Prostate gland (tissue), 2 donors: Measurements from ENCODE around the gene MPPED1.

Experiments used
- POLR2A ChIP-seq: fragments of 450-650 bp; IDR thresholded peaks from one replicate; pipeline ENCODE4 v1.6.1; 2016; ENCODE audit warnings: antibody characterized with exemption, mild to moderate bottlenecking
- POLR2AphosphoS5 ChIP-seq: sonication (generic); formaldehyde crosslinking; IDR thresholded peaks from one replicate; pipeline ENCODE4 v1.6.1; 2017; ENCODE audit warnings: antibody characterized with exemption
- TF ChIP-seq, protein P1 (sequence below), 4 experiments: fragments of 200-600 bp in 2 of 4; fragments of 450-650 bp in 2 of 4; sonication (generic) in 2 of 4; IDR thresholded peaks; 1 replicate in 3 of 4; 2 replicates in 1 of 4; pipeline ENCODE4 v1.5.1; 2016 to 2019; ENCODE audit warnings: antibody characterized with exemption in 4 of 4, mild to moderate bottlenecking in 2 of 4, moderate library complexity in 2 of 4

DNA sequence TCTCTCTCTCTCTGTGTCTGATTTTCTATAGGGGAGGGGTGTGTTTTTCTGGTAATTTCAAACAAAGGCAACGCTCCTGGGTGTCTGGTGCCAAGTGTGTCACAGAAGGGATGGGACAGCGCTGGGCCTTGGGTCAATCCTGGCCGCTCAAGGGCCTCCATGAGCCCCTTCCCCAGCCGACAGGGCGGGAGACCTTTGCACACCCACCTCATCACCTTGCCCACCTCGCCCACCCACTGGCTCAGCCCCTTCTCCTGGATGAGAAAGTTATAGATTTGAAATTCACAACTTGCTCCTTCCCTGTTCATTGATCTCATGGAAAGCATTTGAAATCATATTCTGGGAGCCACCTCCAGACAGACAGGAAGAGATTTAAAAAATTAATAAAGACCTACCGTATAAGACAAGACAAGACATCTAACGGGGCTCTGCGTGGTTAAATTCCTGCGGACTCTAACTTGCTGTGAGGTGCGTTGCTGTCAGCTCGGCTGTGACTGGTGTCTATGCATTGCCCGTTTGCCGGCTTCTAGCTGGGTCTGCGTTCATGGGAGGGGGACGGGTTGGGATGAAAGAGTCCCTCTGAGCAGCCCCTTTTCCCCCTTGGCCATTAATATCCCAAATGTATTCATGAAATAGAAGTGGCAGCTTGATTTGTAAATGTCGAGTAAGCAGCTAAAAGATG, 27.0 kb downstream of the MPPED1 start:
- TF ChIP-seq, protein P1, sequence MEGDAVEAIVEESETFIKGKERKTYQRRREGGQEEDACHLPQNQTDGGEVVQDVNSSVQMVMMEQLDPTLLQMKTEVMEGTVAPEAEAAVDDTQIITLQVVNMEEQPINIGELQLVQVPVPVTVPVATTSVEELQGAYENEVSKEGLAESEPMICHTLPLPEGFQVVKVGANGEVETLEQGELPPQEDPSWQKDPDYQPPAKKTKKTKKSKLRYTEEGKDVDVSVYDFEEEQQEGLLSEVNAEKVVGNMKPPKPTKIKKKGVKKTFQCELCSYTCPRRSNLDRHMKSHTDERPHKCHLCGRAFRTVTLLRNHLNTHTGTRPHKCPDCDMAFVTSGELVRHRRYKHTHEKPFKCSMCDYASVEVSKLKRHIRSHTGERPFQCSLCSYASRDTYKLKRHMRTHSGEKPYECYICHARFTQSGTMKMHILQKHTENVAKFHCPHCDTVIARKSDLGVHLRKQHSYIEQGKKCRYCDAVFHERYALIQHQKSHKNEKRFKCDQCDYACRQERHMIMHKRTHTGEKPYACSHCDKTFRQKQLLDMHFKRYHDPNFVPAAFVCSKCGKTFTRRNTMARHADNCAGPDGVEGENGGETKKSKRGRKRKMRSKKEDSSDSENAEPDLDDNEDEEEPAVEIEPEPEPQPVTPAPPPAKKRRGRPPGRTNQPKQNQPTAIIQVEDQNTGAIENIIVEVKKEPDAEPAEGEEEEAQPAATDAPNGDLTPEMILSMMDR (IDR thresholded peaks at IDR 0.05): no peak
- TF ChIP-seq POLR2AphosphoS5 (no peak), POLR2A (no peak)
